Activated T-helper 17 cell treated with anti-CD3 and anti-CD28 coated beads, Interleukin-2, amount 50 U/mL, for 72 hours (primary cell): ENCODE results near the gene AGBL3. TPM values are rescaled to one million over a fixed set of nuclear protein-coding genes. Genes with fewer than 3 reads are reported as not detected.

Experiments
- ATAC-seq: fragments of 150-1000 bp; cut with Tn5 transposase; replicated peaks from 2 replicates; pipeline ENCODE4 v1.10.0; 2021; ENCODE audit warnings: mild to moderate bottlenecking, moderate library complexity
- H3K27ac Mint-ChIP-seq: one replicate; pipeline ENCODE4 v1.8.0; 2022; ENCODE audit warnings: mixed read lengths
- H3K27me3 Mint-ChIP-seq: one replicate; pipeline ENCODE4 v1.8.0; 2022; ENCODE audit warnings: mixed read lengths
- H3K36me3 Mint-ChIP-seq: one replicate; pipeline ENCODE4 v1.8.0; 2022; ENCODE audit warnings: low read depth, mild to moderate bottlenecking, mixed read lengths
- H3K4me1 Mint-ChIP-seq: one replicate; pipeline ENCODE4 v1.8.0; 2022; ENCODE audit warnings: mixed read lengths
- H3K4me3 Mint-ChIP-seq: one replicate; pipeline ENCODE4 v1.8.0; 2022; ENCODE audit warnings: mild to moderate bottlenecking, mixed read lengths
- H3K9me3 Mint-ChIP-seq: one replicate; pipeline ENCODE4 v1.8.0; 2022; ENCODE audit warnings: mixed read lengths
- total RNA-seq, 2 donors: library from RNA; stranded (reverse); gene quantifications; one replicate each; pipeline ENCODE4 v1.2.3, GENCODE V29; 2022

The AGBL3 gene
- 1 to 10 TPM; 1.8 to 2.3 TPM for total RNA-seq

- H3K27me3 Mint-ChIP-seq = no peaks in the 10 kb centered on the region
- peak within 1 kb of the TSS; percentile 99 for H3K27ac Mint-ChIP-seq
- no peaks in the 10 kb centered on the region for H3K9me3 Mint-ChIP-seq
- peaks cover 17% of the 10 kb centered on the region for H3K36me3 Mint-ChIP-seq
- peak; percentile 96 for ATAC-seq
- H3K4me1 Mint-ChIP-seq = peaks cover 19% of the 10 kb centered on the region
- peak within 1 kb of the TSS; percentile 96 for H3K4me3 Mint-ChIP-seq
These were observed at the start of gene AGBL3 for GRCh38 chr7:134986363-134987251. Gene AGBL3, plus strand, starts transcription at chr7:134986508. Its CDS starts 1,426 bp downstream, at chr7:134987934.

- peaks cover 1% of the 10 kb centered on the region for H3K27me3 Mint-ChIP-seq
- no peak for ATAC-seq
- no peaks in the 10 kb centered on the region for H3K9me3 Mint-ChIP-seq
- H3K4me3 Mint-ChIP-seq = no peak overlapping the region
- H3K36me3 Mint-ChIP-seq = no peaks in the 10 kb centered on the region
- H3K27ac Mint-ChIP-seq = no peak overlapping the region
- H3K4me1 Mint-ChIP-seq = peaks cover 8% of the 10 kb centered on the region
These were observed 49.3 kb upstream of the AGBL3 start for GRCh38 chr7:134936893-134937510.

GRCh38 chr7:134938141-134938540 lies 48.2 kb upstream of the AGBL3 start:
- no peak overlapping the region for H3K27ac Mint-ChIP-seq
- no peaks in the 10 kb centered on the region for H3K36me3 Mint-ChIP-seq
- H3K4me3 Mint-ChIP-seq = no peak overlapping the region

GRCh38 chr7:134939136-134939535 lies 47.2 kb upstream of the AGBL3 start:
- no peak overlapping the region for H3K27ac Mint-ChIP-seq
- H3K27me3 Mint-ChIP-seq = no peaks in the 10 kb centered on the region
- H3K4me3 Mint-ChIP-seq = no peak overlapping the region
- ATAC-seq = no peak
- no peaks in the 10 kb centered on the region for H3K9me3 Mint-ChIP-seq
- no peaks in the 10 kb centered on the region for H3K36me3 Mint-ChIP-seq
- H3K4me1 Mint-ChIP-seq = no peaks in the 10 kb centered on the region

More at GRCh38 chr7:134938141-134938540, 48.2 kb upstream of the AGBL3 start:
- Mint-ChIP-seq H3K9me3 (no peaks in the 10 kb centered on the region), H3K27me3 (no peaks in the 10 kb centered on the region), H3K4me1 (peaks cover 4% of the 10 kb centered on the region)
- ATAC-seq = no peak

GRCh38 chr7:134940729-134941128 lies 45.6 kb upstream of the AGBL3 start:
- Mint-ChIP-seq H3K4me3 (no peak overlapping the region), H3K9me3 (no peaks in the 10 kb centered on the region), H3K27me3 (no peaks in the 10 kb centered on the region), H3K4me1 (no peaks in the 10 kb centered on the region), H3K27ac (no peak overlapping the region), H3K36me3 (no peaks in the 10 kb centered on the region)
- no peak for ATAC-seq

- Mint-ChIP-seq H3K36me3 (no peaks in the 10 kb centered on the region), H3K27ac (no peak overlapping the region), H3K4me1 (no peaks in the 10 kb centered on the region), H3K27me3 (no peaks in the 10 kb centered on the region), H3K4me3 (no peak overlapping the region), H3K9me3 (no peaks in the 10 kb centered on the region)
- no peak for ATAC-seq
These were observed 45.0 kb upstream of the AGBL3 start for GRCh38 chr7:134941185-134941900.

- no peaks in the 10 kb centered on the region for H3K9me3 Mint-ChIP-seq
- no peak overlapping the region for H3K27ac Mint-ChIP-seq
- H3K4me1 Mint-ChIP-seq = no peaks in the 10 kb centered on the region
- H3K27me3 Mint-ChIP-seq = peaks cover under 1% of the 10 kb centered on the region
- no peak overlapping the region for H3K4me3 Mint-ChIP-seq
- no peak for ATAC-seq
- H3K36me3 Mint-ChIP-seq = no peaks in the 10 kb centered on the region
These were observed 44.4 kb upstream of the AGBL3 start for GRCh38 chr7:134941952-134942351.

GRCh38 chr7:134942690-134943466 lies 43.4 kb upstream of the AGBL3 start:
- H3K36me3 Mint-ChIP-seq = no peaks in the 10 kb centered on the region
- no peak overlapping the region for H3K27ac Mint-ChIP-seq
- H3K4me3 Mint-ChIP-seq = no peak overlapping the region
- ATAC-seq = no peak
- H3K9me3 Mint-ChIP-seq = no peaks in the 10 kb centered on the region
- H3K27me3 Mint-ChIP-seq = peaks cover 3% of the 10 kb centered on the region
- H3K4me1 Mint-ChIP-seq = no peaks in the 10 kb centered on the region

- Mint-ChIP-seq H3K36me3 (no peaks in the 10 kb centered on the region), H3K27me3 (peaks cover 3% of the 10 kb centered on the region), H3K4me3 (no peak overlapping the region), H3K27ac (no peak overlapping the region), H3K9me3 (no peaks in the 10 kb centered on the region), H3K4me1 (no peaks in the 10 kb centered on the region)
- no peak for ATAC-seq
These were observed 42.4 kb upstream of the AGBL3 start for GRCh38 chr7:134943785-134944400.

GRCh38 chr7:134945691-134946090 lies 40.6 kb upstream of the AGBL3 start:
- no peak for ATAC-seq
- Mint-ChIP-seq H3K4me1 (no peaks in the 10 kb centered on the region), H3K4me3 (no peak overlapping the region), H3K36me3 (no peaks in the 10 kb centered on the region), H3K9me3 (no peaks in the 10 kb centered on the region), H3K27me3 (peaks cover 3% of the 10 kb centered on the region), H3K27ac (no peak overlapping the region)

GRCh38 chr7:134946260-134946659 lies 40.0 kb upstream of the AGBL3 start:
- H3K27ac Mint-ChIP-seq = no peak overlapping the region
- no peaks in the 10 kb centered on the region for H3K4me1 Mint-ChIP-seq
- H3K27me3 Mint-ChIP-seq = peaks cover 3% of the 10 kb centered on the region
- no peak for ATAC-seq
- no peaks in the 10 kb centered on the region for H3K36me3 Mint-ChIP-seq
- no peak overlapping the region for H3K4me3 Mint-ChIP-seq
- no peaks in the 10 kb centered on the region for H3K9me3 Mint-ChIP-seq

GRCh38 chr7:134947329-134947728 lies 39.0 kb upstream of the AGBL3 start:
- Mint-ChIP-seq H3K9me3 (no peaks in the 10 kb centered on the region), H3K36me3 (no peaks in the 10 kb centered on the region), H3K4me3 (no peak overlapping the region), H3K27me3 (peaks cover 3% of the 10 kb centered on the region), H3K27ac (no peak overlapping the region), H3K4me1 (no peaks in the 10 kb centered on the region)
- no peak for ATAC-seq

- Mint-ChIP-seq H3K4me1 (no peaks in the 10 kb centered on the region), H3K36me3 (no peaks in the 10 kb centered on the region), H3K27ac (no peak overlapping the region), H3K4me3 (no peak overlapping the region), H3K27me3 (peaks cover 3% of the 10 kb centered on the region), H3K9me3 (no peaks in the 10 kb centered on the region)
- ATAC-seq = no peak
These were observed 38.5 kb upstream of the AGBL3 start for GRCh38 chr7:134947831-134948230.

- no peak for ATAC-seq
These were observed 38.1 kb upstream of the AGBL3 start for GRCh38 chr7:134948246-134948645.

More at GRCh38 chr7:134948246-134948645, 38.1 kb upstream of the AGBL3 start:
- Mint-ChIP-seq H3K36me3 (no peaks in the 10 kb centered on the region), H3K27ac (no peak overlapping the region), H3K27me3 (peaks cover 3% of the 10 kb centered on the region), H3K4me1 (no peaks in the 10 kb centered on the region), H3K4me3 (no peak overlapping the region), H3K9me3 (no peaks in the 10 kb centered on the region)
